Neuron (in vitro differentiated cells): ENCODE data around the gene DUSP9.

Experiments
- H2AFZ ChIP-seq: one replicate; pipeline ENCODE4 v1.6.1; 2013; ENCODE audit warnings: low read depth, mild to moderate bottlenecking, inconsistent platforms, low read length, moderate library complexity
- H3K27me3 ChIP-seq: one replicate; pipeline ENCODE4 v1.6.1; 2013; ENCODE audit warnings: low read length; ENCODE audit not compliant: insufficient read depth
- H3K36me3 ChIP-seq: one replicate; pipeline ENCODE4 v1.6.1; 2013; ENCODE audit warnings: low read length; ENCODE audit not compliant: insufficient read depth
- H3K4me1 ChIP-seq: one replicate; pipeline ENCODE4 v1.6.1; 2013; ENCODE audit warnings: low read length; ENCODE audit not compliant: insufficient read depth
- H3K4me3 ChIP-seq: 2 replicates; pipeline ENCODE4 v1.5.1; 2013; ENCODE audit warnings: mild to moderate bottlenecking, low read length, moderate library complexity
- H3K9me3 ChIP-seq: one replicate; pipeline ENCODE4 v1.6.1; 2013; ENCODE audit warnings: low read length

The DUSP9 gene

GRCh38 chrX:153651540-153652079 is 4.6 kb downstream of the DUSP9 start:
- Histone ChIP-seq H3K9me3 (peaks cover 3% of the 10 kb centered on the region), H3K4me3 (no peak overlapping the region), H3K27me3 (peaks cover 23% of the 10 kb centered on the region), H3K36me3 (no peaks in the 10 kb centered on the region), H3K4me1 (no peaks in the 10 kb centered on the region), H2AFZ (no peak overlapping the region)

- H3K4me1 ChIP-seq, result no peaks in the 10 kb centered on the region
- peaks cover 3% of the 10 kb centered on the region for H3K9me3 ChIP-seq
- no peak overlapping the region for H2AFZ ChIP-seq
- peaks cover 14% of the 10 kb centered on the region for H3K27me3 ChIP-seq
- H3K36me3 ChIP-seq, result no peaks in the 10 kb centered on the region
- H3K4me3 ChIP-seq, result no peak overlapping the region
Observed at GRCh38 chrX:153653556-153653955, 6.6 kb downstream of the DUSP9 start.

GRCh38 chrX:153657161-153657560 is 10.2 kb downstream of the DUSP9 start:
- Histone ChIP-seq H2AFZ (no peak overlapping the region), H3K36me3 (no peaks in the 10 kb centered on the region), H3K9me3 (peaks cover 5% of the 10 kb centered on the region), H3K27me3 (peaks cover 17% of the 10 kb centered on the region), H3K4me3 (no peak overlapping the region), H3K4me1 (no peaks in the 10 kb centered on the region)

- Histone ChIP-seq H3K27me3 (peaks cover 20% of the 10 kb centered on the region), H3K9me3 (peaks cover 4% of the 10 kb centered on the region), H3K4me3 (no peak overlapping the region), H3K4me1 (no peaks in the 10 kb centered on the region), H3K36me3 (no peaks in the 10 kb centered on the region), H2AFZ (no peak overlapping the region)
Observed at GRCh38 chrX:153659268-153659667, 12.3 kb downstream of the DUSP9 start.

GRCh38 chrX:153662266-153662665 is 15.3 kb downstream of the DUSP9 start:
- peaks cover 6% of the 10 kb centered on the region for H3K9me3 ChIP-seq
- no peaks in the 10 kb centered on the region for H3K36me3 ChIP-seq
- peaks cover 17% of the 10 kb centered on the region for H3K27me3 ChIP-seq
- no peaks in the 10 kb centered on the region for H3K4me1 ChIP-seq
- no peak overlapping the region for H2AFZ ChIP-seq
- no peak overlapping the region for H3K4me3 ChIP-seq

GRCh38 chrX:153665726-153666306 is 18.8 kb downstream of the DUSP9 start:
- Histone ChIP-seq H3K9me3 (peaks cover 6% of the 10 kb centered on the region), H3K27me3 (peaks cover 13% of the 10 kb centered on the region), H2AFZ (no peak overlapping the region), H3K36me3 (no peaks in the 10 kb centered on the region), H3K4me3 (no peak overlapping the region), H3K4me1 (no peaks in the 10 kb centered on the region)

DNA sequence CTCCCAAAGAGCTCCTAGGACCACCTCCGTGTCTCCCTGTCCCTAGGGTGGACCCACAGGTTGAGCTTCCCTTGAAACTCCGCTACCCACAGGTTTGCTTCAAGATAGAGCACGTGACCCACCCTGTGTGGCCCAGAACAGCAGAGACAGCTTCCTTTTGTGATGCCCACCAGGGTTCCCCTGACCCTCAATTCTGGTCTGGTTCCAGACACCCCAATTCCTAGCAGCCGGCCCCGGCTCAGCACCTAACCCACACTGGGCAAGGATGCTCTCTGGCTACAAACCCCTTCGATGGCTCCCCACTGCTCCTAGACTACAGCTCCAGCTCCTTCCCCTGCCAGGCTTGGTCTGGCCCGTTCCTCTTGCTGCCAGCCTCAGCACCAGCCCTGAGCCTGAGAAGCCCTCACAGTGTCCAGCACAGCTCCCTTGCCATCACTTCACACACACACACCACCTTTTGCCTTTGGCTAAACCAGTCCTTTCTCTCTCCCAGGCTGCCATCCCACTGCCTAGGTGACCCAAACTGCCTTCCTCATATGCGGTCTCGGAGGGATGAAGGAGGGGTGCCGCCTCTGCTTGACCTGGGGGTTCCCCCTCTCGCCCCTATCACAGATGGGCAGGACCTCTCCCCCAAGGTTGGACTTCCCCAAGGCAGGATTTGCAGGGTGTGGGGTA is 20.4 kb downstream of the DUSP9 start:
- peaks cover 3% of the 10 kb centered on the region for H3K9me3 ChIP-seq
- H3K27me3 ChIP-seq, result peaks cover 3% of the 10 kb centered on the region
- no peaks in the 10 kb centered on the region for H3K36me3 ChIP-seq
- H3K4me1 ChIP-seq, result no peaks in the 10 kb centered on the region
- no peak overlapping the region for H2AFZ ChIP-seq
- no peak overlapping the region for H3K4me3 ChIP-seq

DNA sequence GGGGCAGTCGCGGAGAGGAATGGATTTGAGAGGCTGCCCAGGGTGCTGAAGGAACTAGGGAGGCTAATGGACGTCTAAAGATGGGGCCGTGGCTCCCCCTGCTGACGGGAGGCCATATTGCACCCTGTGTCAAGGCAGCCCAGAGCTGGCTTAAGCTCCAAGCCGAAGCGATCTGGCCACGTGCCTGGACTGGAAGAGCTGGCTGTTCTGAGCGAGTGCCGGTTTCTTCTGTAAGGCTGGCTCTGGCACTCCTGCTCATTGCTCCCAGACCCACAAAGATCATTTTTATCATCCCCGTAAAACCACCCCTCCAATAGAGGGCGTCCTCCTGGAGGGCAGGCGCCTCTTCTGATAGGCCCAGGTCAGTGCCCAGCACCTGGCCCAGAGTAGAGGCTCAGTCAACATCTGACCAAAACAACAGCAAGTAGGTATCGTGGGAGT is 21.0 kb downstream of the DUSP9 start:
- H3K4me3 ChIP-seq, result no peak overlapping the region

DNA sequence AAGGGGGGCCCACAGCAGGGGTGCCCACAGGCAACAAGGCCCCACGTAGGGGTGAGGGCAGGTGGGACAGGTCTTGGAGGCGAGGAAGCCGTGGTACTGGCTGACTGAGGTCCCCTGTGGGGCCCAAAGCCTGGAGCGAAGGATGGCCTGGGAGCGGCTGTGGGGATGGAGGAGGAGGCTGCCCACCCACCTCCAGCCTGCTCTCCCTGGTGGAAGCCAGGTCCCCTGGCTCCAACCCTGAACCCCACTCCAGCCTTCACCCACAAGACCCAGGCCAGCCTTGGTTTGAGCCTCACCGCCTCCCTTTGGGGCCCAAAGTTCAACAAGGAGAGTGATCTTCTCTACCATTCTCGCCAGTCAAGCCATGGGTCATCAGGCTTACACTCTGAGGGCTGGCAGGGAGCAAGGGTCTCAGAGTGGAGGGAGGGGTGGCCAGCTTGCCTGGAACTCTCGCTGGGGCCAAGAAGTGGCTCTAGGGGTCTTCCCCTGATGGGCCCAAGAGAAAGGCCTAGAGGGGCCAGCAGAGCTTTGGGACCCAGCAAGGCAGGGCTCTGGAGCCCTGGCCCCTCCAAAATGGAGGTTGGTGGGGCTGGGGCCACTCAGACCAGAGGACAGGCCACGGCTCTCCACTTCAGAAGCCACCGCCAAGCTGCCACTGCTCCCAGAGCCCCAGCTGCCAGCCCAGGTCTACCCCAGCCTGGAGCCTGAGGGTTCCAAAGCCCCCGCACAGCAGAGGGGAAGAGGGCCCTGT is 21.6 kb downstream of the DUSP9 start:
- Histone ChIP-seq H3K9me3 (peaks cover 3% of the 10 kb centered on the region), H3K36me3 (no peaks in the 10 kb centered on the region), H3K27me3 (peaks cover 2% of the 10 kb centered on the region), H3K4me3 (no peak overlapping the region), H2AFZ (no peak overlapping the region), H3K4me1 (no peaks in the 10 kb centered on the region)

More for the DNA sequence above, 21.0 kb downstream of the DUSP9 start:
- Histone ChIP-seq H3K36me3 (no peaks in the 10 kb centered on the region), H3K27me3 (peaks cover 2% of the 10 kb centered on the region), H3K9me3 (peaks cover 3% of the 10 kb centered on the region), H3K4me1 (no peaks in the 10 kb centered on the region), H2AFZ (no peak overlapping the region)

- H2AFZ ChIP-seq, result no peak overlapping the region
- no peaks in the 10 kb centered on the region for H3K36me3 ChIP-seq
- no peaks in the 10 kb centered on the region for H3K4me1 ChIP-seq
- H3K27me3 ChIP-seq, result peaks cover 5% of the 10 kb centered on the region
- H3K4me3 ChIP-seq, result no peak overlapping the region
- peaks cover 3% of the 10 kb centered on the region for H3K9me3 ChIP-seq
Observed at GRCh38 chrX:153669174-153669890, 22.3 kb downstream of the DUSP9 start.

- peaks cover 2% of the 10 kb centered on the region for H3K27me3 ChIP-seq
- H2AFZ ChIP-seq, result no peak overlapping the region
- H3K36me3 ChIP-seq, result no peaks in the 10 kb centered on the region
- peaks cover 3% of the 10 kb centered on the region for H3K9me3 ChIP-seq
- no peaks in the 10 kb centered on the region for H3K4me1 ChIP-seq
- no peak overlapping the region for H3K4me3 ChIP-seq
Observed at GRCh38 chrX:153669901-153670731, 23.1 kb downstream of the DUSP9 start.
